ENCODE measurements around the gene RPS18.
A peak's percentile ranks its signal among the peaks of the same experiment; 100 is the strongest.

- TF ChIP-seq, protein P1, sequence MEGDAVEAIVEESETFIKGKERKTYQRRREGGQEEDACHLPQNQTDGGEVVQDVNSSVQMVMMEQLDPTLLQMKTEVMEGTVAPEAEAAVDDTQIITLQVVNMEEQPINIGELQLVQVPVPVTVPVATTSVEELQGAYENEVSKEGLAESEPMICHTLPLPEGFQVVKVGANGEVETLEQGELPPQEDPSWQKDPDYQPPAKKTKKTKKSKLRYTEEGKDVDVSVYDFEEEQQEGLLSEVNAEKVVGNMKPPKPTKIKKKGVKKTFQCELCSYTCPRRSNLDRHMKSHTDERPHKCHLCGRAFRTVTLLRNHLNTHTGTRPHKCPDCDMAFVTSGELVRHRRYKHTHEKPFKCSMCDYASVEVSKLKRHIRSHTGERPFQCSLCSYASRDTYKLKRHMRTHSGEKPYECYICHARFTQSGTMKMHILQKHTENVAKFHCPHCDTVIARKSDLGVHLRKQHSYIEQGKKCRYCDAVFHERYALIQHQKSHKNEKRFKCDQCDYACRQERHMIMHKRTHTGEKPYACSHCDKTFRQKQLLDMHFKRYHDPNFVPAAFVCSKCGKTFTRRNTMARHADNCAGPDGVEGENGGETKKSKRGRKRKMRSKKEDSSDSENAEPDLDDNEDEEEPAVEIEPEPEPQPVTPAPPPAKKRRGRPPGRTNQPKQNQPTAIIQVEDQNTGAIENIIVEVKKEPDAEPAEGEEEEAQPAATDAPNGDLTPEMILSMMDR (IDR thresholded peaks at IDR 0.05), result no peak
- TF ChIP-seq POLR2A (IDR thresholded peaks at IDR 0.05), result peak in 1 of 4 donors; percentile 34
Observed at GRCh38 chr6:33314943-33315792, 43.3 kb downstream of the RPS18 start.

Data from esophagus squamous epithelium (tissue), 4 donors.